IPS-NIHi7 (cell line): Measurements from ENCODE around the gene ATP5PF.
"Not testable (repeated sequence)": the region's sequence is repeated elsewhere in the genome, so short reads cannot be mapped to it uniquely, and the experiment has no call there.

ENCODE experiments used
- DNase-seq: peaks from one replicate; pipeline ENCODE4 v3.0.0; 2012; ENCODE audit warnings: mixed read lengths; ENCODE audit errors: extremely low spot score

ATP5PF gene

GRCh38 chr21:25722631-25723030 lies 12.1 kb downstream of the ATP5PF start:
- no peak for DNase-seq

- DNase-seq = no peak
Measured at GRCh38 chr21:25721987-25722386, 12.7 kb downstream of the ATP5PF start.

GRCh38 chr21:25717491-25718147 lies 17.1 kb downstream of the ATP5PF start:
- DNase-seq = no peak

- not testable (repeated sequence) for DNase-seq
Measured at GRCh38 chr21:25714066-25714465, 20.6 kb downstream of the ATP5PF start.

GRCh38 chr21:25710550-25710949 lies 24.2 kb downstream of the ATP5PF start:
- no peak for DNase-seq

- DNase-seq = no peak
Measured at GRCh38 chr21:25709684-25710265, 24.9 kb downstream of the ATP5PF start.

GRCh38 chr21:25708467-25709065 lies 26.1 kb downstream of the ATP5PF start:
- DNase-seq = peak; percentile 24

GRCh38 chr21:25701529-25701928 lies 33.2 kb downstream of the ATP5PF start:
- DNase-seq = no peak

GRCh38 chr21:25700741-25701140 lies 34.0 kb downstream of the ATP5PF start:
- no peak for DNase-seq

- not testable (repeated sequence) for DNase-seq
Measured at GRCh38 chr21:25695461-25695860, 39.2 kb downstream of the ATP5PF start.

GRCh38 chr21:25691976-25692375 lies 42.7 kb downstream of the ATP5PF start:
- no peak for DNase-seq

GRCh38 chr21:25689226-25689625 lies 45.5 kb downstream of the ATP5PF start:
- DNase-seq = no peak

GRCh38 chr21:25688275-25689155 lies 46.2 kb downstream of the ATP5PF start:
- no peak for DNase-seq

- no peak for DNase-seq
Measured at GRCh38 chr21:25687787-25688186, 46.9 kb downstream of the ATP5PF start.

- no peak for DNase-seq
Measured at GRCh38 chr21:25682382-25682781, 52.3 kb downstream of the ATP5PF start.

GRCh38 chr21:25676451-25676850 lies 58.3 kb downstream of the ATP5PF start:
- DNase-seq = no peak
